NCI-H1417 (cell line): ENCODE results near the gene AP4B1.
"Not testable (repeated sequence)": the region's sequence is repeated elsewhere in the genome, so short reads cannot be mapped to it uniquely, and the experiment has no call there.

Source experiments
- DNase-seq, 3 experiments: peaks; one replicate each; lab custom pipeline; 2025; lab: John Stamatoyannopoulos, UW

AP4B1 gene

GRCh38 chr1:113904674-113905434 lies at the start of gene AP4B1, which contains the start of gene DCLRE1B:
TSS of gene AP4B1 (minus strand) at chr1:113904799. CDS start at chr1:113904717, 82 bp downstream.
TSS of gene DCLRE1B (plus strand) at chr1:113905326. CDS start at chr1:113905587, 261 bp downstream.
- DNase-seq, result peak; percentile 98 to 99 (median 99)

- no peak for DNase-seq
Observed at GRCh38 chr1:113951719-113952118, 47.1 kb upstream of the AP4B1 start.

GRCh38 chr1:113950908-113951307 lies 46.3 kb upstream of the AP4B1 start:
- DNase-seq, result no peak

DNA sequence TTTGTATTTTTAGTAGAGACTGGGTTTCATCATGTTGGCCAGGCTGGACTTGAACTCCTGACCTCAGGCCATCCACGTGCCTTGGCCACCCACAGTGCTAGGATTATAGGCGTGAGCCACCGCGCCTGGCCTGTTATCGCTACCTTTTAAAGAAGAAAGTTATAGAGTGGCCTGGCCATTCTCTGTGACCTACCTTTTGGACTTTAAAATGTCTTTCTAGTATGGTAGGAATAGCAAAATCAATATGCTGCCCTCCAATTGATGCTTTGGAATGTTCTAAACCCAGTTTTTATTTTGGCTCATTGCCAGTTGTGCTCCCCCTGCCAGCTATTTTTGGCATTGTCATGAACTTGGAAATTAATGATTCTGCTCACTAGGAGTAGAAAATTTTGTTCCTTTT lies 44.4 kb upstream of the AP4B1 start:
- no peak for DNase-seq

DNA sequence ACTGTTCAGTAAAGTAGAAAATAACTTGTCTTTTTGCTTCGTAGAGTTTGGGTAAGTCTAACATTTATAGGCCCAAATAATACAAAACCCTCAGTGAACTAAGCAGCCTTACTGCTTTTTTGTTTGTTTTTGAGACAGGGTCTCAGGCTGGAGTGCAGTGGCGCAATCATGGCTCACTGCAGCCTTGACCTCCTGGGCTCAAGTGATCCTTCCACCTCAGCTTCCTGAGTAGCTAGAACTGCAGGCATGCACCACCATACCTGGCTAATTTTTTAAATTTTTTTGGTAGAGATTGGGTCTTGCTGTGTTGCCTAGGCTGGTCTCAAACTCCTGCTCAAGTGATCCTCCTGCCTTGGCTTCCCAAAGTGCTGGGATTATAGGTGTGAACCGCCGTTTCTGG lies 43.6 kb upstream of the AP4B1 start:
- DNase-seq, result not testable (repeated sequence)

DNA sequence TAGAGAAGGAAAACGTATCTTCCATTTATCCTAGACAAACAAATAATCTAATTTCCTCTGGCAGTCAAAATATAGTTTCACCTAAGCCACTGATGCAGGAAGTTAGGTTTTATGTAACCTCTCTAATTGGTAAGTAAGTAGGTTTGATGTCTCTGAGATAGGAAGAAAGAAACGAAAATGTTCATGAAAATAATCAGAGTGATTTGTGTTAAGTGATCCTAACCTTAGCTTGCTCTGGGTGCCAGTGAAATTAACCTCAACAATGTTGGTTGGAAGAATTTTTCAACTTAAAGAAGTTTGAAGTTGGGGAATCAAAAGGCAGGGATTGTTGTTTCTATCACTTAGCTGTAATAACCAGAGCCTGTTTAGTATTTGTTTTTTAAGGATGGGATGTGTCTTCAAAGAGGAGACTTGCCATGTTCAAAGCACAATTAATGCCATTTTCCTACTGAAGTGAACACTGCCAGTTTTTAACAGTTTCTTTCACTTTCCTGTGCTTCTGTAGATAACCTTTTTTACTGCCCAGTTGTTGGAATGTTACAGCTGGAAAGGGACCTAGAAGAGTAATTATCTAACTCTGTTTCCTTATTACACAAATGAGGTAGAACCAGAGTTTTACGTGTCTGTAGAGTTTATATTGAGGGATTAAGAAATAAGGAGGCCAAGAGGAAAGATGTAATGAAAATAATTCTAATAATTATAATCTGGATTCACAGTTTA lies 42.9 kb upstream of the AP4B1 start:
- no peak for DNase-seq

- peak in 1 of 3 experiments; percentile 23 for DNase-seq
Observed at GRCh38 chr1:113946678-113947387, 42.2 kb upstream of the AP4B1 start.

DNA sequence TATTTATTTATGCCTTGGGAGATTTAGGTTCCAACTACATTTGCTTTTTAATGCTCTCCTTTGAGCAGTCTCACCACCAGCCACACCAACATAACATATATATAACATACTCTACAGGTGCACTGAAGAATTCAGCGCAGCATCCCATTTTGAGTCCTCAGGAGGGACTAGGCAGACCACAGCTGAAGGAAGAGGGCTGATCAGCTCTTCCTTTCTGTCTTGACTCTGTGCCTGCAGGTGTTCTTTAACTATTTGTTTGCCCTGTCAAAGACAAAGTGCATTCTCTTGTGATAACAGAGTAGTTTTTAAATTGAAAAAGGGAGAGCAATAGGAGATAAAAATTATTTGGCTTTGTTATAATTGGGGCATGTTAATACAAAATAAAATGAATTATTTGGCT lies 41.5 kb upstream of the AP4B1 start:
- DNase-seq, result no peak

DNA sequence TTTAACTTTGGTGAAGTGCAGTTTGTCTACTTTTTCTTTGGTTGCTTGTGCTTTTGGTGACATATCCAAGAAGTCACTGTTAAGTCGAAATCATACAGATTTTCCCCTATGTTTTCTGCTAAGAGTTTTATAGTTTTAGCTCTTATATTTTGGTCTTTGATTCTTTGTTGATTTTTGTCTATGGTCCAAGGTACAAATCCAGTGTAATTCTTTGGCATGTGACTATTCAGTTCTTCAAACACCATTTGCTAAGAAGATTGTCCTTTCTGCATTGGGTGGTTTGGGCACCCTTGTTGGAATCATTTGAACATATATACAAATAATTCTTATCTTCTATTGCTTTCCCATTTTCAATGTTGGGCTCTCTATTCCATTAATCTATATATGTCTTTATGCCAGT lies 40.7 kb upstream of the AP4B1 start:
- no peak for DNase-seq

GRCh38 chr1:113943028-113943811 lies 38.6 kb upstream of the AP4B1 start:
- DNase-seq, result no peak

DNA sequence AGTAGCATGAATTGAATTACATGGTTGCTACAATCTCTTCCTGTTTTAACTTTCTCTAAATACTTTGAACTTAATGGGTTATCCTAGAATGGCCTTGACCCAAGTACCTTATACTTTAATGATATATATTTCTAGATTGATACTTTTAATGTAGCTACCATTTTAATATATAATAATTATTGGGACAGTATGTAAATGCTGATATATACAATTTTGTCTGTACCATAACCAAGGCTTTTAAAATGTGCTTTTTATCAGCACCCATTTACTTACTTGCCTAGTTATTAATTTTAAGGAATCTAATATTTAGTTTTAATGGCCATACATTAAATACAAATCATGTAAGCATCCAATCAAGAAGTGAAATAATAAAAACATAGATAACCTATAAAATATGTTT lies 37.9 kb upstream of the AP4B1 start:
- no peak for DNase-seq

DNA sequence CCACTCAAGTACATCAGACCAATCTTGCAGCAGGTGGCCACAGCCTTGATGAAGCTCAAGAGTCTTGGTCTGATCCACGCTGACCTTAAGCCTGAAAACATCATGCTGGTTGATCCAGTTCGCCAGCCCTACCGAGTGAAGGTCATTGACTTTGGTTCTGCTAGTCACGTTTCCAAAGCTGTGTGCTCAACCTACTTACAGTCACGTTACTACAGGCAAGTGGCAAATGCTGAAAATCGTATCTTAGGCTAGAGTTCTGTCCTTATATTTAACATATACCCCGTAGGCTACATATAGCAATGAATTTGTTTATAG lies 36.6 kb upstream of the AP4B1 start:
- DNase-seq, result no peak

GRCh38 chr1:113940365-113941244 lies 36.0 kb upstream of the AP4B1 start:
- no peak for DNase-seq

DNA sequence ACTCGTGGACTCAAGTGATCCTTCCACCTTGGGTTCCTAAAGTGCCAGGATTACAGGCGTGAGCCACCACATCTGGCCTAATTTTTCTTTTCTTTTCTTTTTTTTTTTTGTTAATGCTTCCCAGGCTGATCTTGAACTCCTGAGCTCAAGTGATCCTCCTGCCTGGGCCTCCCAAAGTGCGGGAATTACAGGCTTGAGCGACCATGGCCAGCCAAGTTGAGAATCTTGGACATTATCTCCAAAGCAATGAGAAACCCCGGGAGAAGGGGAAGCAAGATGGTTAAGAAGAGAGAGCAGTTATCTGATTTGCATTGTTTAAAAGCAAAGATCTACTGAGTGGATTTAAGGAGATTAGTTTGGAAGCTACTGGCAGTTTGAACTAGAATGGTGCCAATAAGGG lies 33.6 kb upstream of the AP4B1 start:
- DNase-seq, result no peak

- DNase-seq, result no peak
Observed at GRCh38 chr1:113937146-113937545, 32.5 kb upstream of the AP4B1 start.

GRCh38 chr1:113935970-113936369 lies 31.4 kb upstream of the AP4B1 start:
- DNase-seq, result no peak

- DNase-seq, result no peak
Observed at GRCh38 chr1:113935176-113935575, 30.6 kb upstream of the AP4B1 start.

DNA sequence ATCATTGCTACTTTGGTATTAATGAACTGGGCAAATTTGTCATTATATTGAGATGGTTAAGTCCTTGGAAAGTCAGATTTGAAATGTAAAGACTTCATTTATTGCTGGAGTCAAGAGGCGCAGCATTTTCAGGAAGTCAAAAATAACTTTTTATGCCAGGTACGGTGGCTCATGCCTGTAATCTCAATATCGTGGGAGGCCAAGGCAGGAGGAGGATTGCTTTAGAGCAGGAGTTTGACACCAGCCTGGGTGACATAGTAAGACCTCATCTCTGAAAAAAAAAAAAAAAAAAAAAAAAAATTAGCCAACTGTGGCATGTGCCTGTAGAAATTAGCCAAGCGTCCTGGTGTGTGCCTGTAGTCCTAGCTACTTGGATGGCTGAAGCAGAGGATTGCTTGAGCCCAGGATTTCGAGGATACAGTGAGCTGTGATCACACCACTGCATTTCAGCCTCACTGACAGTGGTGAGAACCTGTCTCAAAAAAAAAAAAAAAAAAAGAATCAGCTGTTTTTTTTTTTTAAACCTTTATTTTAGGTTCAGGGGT lies 30.0 kb upstream of the AP4B1 start:
- no peak for DNase-seq

DNA sequence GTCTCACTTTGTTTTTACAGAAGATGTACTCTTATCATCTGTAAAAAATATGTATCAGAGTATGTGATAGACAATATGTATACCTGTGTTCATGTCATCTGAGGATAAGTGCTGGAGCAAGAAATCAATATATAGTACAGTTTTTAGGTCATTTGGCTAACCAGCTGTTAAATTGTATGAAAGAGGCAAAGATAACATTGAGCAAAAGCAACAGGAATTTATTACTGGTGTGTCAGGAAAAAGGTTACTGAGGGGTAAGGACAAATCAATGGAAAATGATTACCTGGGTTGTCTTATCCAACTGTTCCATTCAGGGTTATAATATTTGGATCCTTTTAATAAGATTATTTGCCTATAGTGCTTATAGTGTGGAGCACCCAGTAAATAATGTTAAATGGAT lies 29.4 kb upstream of the AP4B1 start:
- DNase-seq, result no peak

GRCh38 chr1:113931451-113931851 lies 26.9 kb upstream of the AP4B1 start:
- no peak for DNase-seq
